ENCODE measurements around the gene SYCP1.
"Not testable (repeated sequence)": the region's sequence is repeated elsewhere in the genome, so short reads cannot be mapped to it uniquely, and the experiment has no call there.

SYCP1 gene

GRCh38 chr1:114982251-114982650 is 127.6 kb downstream of the SYCP1 start:
- DNase-seq, result no peak

DNA sequence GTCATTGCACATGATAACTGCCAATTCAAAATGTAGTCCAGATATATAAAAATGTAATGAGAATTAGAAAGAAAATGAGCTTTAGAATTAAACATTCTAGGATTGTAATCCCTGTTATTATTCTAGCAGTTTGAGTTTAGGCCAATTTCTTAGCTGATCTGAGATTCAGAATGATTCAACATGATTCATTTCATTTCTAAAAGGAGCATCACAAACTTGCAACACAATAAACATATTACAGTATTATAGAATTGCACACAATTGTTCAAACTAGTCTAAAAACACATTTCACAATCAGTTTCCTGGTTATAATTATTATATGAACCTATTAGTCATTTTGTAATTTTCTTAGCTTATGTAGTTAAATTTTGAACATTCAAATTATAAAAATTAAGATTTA is 131.6 kb downstream of the SYCP1 start:
- no peak for DNase-seq

DNA sequence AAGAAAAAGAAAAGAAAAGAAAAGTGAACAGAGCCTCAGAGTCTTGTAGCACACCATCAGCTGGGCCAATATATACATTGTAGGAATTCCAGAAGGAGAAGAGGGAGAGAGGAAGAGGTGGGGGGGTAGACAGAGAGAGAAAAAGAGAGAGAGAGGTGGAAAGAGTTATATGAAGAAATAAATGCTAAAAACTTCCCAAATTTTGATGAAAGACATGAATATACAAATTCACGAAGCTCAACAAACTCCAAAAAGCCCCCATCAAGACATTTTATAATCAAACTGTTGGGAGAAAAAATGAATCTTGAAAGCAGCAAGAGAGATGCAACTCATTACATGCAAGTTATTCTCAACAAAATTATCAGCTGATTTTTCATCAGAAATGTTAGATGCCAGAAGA is 133.4 kb downstream of the SYCP1 start:
- no peak for DNase-seq

DNA sequence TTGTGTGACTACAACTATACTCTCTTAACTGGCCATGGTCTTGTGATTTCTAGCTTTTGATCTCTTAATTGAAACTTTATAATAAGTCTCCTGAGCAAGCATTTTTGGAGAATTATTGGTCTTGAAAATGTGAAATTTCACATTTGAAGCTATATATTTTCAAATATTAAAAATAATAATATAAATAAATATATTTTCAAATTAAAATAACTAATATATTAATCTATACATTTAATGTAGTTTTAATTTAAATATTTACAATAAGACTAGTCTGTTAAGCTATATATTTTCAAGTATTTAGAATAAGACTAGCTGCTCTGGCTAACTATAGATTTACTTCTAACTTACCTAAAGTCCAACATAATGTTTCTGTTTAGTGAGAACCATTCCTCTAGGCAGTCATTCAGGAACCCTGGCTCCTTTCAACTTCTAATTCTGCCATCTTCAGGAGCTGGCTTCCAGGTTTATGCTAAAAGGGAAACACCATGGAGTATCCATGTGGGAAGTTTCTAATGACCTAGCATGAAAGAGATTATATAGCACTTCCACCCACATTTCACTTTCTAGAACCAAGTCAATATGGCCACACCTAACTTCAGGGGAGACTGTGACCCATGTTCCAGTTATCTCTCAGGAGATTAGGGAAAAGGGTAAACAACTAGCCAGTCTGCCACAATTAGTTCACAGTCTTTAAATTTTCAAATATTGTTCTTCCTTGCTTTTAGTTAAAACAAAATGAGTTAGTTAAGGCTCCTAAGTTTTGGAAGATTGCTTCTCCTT is 143.0 kb downstream of the SYCP1 start:
- no peak for DNase-seq

DNA sequence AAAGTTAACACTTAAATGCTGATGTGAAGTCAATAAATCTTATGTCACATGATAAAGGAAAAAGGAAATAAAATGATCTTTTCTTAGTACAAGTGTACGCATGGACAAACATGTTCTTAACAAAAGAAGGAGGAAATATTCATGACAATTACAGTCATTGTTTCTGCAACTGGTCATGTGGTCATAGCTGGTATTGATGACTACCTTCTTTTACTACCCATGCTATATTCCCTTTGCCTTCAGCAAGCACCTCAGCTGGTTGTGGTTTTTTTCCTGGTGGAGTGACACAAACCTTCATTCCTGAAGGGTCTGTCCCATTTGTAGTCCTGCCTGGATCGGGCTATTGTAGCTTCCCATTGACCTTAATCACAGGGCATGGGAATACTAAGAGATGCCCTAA is 151.5 kb downstream of the SYCP1 start:
- DNase-seq, result no peak

GRCh38 chr1:115012006-115012405 is 157.3 kb downstream of the SYCP1 start:
- no peak for DNase-seq

DNA sequence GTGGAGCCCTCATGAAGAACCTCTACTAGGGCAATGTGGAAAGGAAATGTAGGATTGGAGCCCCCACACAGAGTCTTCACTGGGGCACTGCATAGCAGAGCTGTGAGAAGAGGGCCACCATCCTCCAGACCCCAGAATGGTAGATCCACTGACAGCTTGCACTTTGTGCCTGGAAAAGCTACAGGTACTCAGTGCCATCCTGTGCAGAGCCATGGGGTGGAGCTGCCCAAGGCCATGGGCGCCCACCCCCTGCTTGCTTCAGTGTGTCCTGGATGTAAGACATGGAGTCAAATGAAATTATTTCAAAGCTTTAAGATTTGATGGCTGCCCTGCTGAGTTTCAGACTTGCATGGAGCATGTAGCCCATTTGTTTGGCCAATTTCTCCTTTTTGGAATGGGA is 157.8 kb downstream of the SYCP1 start:
- DNase-seq, result no peak

GRCh38 chr1:115013792-115014191 is 159.1 kb downstream of the SYCP1 start:
- DNase-seq, result no peak

DNA sequence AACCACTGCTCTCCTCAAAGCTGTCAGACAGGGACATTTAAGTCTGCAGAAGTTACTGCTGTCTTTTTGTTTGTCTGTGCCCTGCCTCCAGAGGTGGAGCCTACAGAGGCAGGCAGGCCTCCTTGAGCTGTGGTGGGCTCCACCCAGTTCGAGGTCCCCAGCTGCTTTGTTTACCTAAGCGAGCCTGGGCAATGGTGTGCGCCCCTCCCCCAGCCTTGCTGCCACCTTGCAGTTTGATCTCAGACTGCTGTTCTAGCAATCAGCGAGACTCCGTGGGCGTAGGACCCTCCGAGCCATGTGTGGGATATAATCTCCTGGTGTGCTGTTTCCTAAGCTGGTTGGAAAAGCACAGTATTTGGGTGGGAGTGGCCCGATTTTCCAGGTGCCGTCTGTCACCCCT is 164.9 kb downstream of the SYCP1 start:
- not testable (repeated sequence) for DNase-seq

DNA sequence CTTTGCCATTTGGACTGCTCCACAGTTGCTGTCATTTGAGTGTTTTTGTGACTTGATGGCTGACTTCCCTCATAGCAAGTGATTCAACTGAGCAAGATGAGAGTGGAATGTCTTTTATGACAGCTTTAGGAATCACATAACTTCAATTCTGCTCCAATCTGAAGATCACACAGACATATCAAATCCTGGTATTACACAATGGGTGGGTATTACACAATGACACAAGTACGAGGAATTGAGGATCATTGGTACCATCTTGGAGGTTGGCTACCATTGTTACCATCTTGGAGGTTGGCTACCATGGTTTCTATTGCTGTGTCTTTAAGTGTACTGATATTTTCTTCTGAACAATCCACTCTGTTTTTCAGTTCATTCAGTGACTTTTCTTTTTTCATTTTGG is 166.5 kb downstream of the SYCP1 start:
- no peak for DNase-seq

DNA sequence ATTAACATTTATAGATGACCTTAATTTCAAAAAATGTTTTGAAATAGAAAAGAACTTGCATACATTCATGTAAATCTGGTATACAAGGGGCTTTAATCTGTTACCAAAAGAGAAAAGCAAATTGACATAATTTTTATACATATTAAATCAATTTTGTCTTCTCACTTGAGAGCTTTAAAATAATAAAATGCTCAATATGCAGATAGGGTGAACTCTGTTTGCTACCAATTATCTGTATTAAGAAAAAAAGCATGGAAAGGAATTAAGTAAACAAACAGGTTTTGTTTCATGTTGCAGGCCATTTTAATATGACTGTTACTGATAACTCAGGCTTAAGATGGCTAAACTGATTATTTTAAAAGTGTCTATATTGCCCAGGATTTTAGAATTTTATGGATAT is 168.9 kb downstream of the SYCP1 start:
- no peak for DNase-seq

DNA sequence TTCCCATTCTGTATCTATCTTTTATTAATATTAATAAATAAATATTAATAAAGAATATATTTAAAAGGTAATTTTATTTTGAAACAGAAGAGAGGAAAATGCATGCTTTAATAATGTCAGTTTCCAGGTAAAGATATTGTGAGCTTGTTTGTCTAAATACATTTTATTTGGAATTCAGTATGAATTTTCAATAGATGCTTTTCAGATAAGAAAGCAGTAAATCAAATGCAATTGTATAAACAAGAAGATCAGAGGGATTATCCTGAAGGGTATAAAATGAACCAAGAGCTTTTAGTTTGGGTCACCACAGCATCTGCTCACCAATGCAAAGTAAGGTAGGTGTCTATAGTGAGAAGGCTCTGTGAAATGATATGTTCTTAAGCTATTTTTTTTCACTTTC is 174.9 kb downstream of the SYCP1 start, which contains the start of gene TSHB:
TSHB (plus strand) TSS at position 301 of the 400 bp plus-strand sequence. CDS start 3,537 bp downstream, outside the sequence.
- DNase-seq, result no peak

DNA sequence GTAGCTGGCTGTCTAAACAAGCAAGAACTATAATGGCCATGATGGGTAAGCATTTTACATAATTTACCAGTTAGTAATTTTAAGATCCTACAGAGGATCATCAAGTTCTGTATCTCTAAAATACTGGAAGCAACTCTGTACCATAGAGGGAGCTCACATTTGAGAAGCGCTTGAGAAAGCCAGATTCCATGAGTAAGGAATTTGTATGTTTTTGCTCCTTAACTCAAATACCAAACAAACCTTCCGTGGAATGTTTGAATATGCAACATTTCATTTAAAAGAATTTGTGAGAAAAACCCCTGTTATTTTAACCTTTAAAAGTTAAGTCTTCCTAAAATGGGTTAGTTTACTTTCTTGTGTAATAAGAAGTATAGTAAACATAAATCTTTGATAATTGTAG is 176.9 kb downstream of the SYCP1 start:
- DNase-seq, result no peak

- DNase-seq, result no peak
Measured at GRCh38 chr1:115035652-115036051, 181.0 kb downstream of the SYCP1 start.

GRCh38 chr1:115036814-115037507 is 182.3 kb downstream of the SYCP1 start:
- DNase-seq, result no peak

DNA sequence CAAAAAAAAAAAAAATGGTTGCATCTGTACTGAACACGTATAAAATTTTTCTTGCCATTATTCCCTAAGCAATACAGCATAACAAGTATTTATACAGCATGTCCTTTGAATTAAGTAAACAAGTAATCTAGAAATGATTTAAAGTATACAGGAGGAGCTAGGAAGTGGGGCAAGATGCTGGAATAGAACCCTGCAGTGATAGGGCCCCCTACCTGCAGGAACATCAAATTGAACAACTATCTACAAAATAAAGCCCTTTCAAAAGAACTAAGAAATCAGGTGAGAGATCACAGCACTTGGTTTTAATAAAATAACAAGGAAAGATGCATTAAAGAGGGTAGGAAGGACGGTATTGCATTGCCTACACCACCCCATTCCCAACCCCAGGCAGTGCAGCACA is 185.8 kb downstream of the SYCP1 start:
- DNase-seq, result no peak

DNA sequence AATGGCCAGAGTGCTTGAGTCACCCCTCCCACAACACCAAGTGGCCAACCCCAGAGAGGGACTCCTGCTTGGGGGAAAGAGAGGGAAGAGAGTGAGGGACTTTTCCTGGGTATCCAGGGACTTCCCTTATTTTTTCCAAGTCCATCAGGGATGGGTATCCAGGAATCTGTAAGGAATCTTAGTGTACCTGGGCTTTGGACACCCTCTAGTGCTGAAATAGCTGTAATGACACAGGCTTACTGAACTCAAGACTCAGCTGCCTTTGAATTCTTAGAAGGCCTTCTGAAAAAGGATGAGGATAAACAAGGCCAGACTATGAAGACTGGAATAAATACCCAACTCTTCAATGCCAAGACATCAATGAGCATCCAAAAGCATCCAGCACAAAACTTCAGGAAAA is 187.0 kb downstream of the SYCP1 start:
- DNase-seq, result no peak

All from NCI-H1048 (cell line).